Neural crest cell (in vitro differentiated cells): ENCODE results near the gene ZNF438. TPM values are rescaled to one million over a fixed set of nuclear protein-coding genes. Genes with fewer than 3 reads are reported as not detected.

Experiments
- DNase-seq: peaks from one replicate; pipeline ENCODE4 v3.0.0; 2021; ENCODE audit warnings: low read depth, mixed read lengths, low spot score
- H3K27ac Mint-ChIP-seq: one replicate; pipeline ENCODE4 v1.8.0; 2021; ENCODE audit warnings: mild to moderate bottlenecking, mixed read lengths; ENCODE audit not compliant: unreplicated experiment
- H3K27me3 Mint-ChIP-seq: 2 replicates; pipeline ENCODE4 v1.8.0; 2021; ENCODE audit warnings: low read depth, mild to moderate bottlenecking, mixed read lengths
- H3K36me3 Mint-ChIP-seq: 2 replicates; pipeline ENCODE4 v1.8.0; 2021; ENCODE audit warnings: low read depth, mild to moderate bottlenecking, mixed read lengths
- H3K4me1 Mint-ChIP-seq: 2 replicates; pipeline ENCODE4 v1.8.0; 2021; ENCODE audit warnings: mixed read lengths
- H3K4me3 Mint-ChIP-seq: one replicate; pipeline ENCODE4 v1.8.0; 2021; ENCODE audit warnings: mild to moderate bottlenecking, mixed read lengths
- H3K9me3 Mint-ChIP-seq: 2 replicates; pipeline ENCODE4 v1.8.0; 2021; ENCODE audit warnings: mixed read lengths
- CTCF ChIP-seq: fragments of 200-600 bp; sonication (generic); conservative IDR thresholded peaks from 2 replicates; pipeline ENCODE4 v1.5.0; 2021; ENCODE audit warnings: antibody characterized with exemption, mild to moderate bottlenecking
- total RNA-seq: library from RNA; stranded (reverse); gene quantifications from 2 replicates; pipeline ENCODE4 v1.2.1, GENCODE V29; 2021

Gene ZNF438
- total RNA-seq, 1 donor from 2014 or later: 3.5 TPM

- Mint-ChIP-seq H3K27me3 (no peaks in the 10 kb centered on the region), H3K4me3 (no peak overlapping the region), H3K4me1 (peaks cover 25% of the 10 kb centered on the region), H3K9me3 (peaks cover 4% of the 10 kb centered on the region), H3K36me3 (no peaks in the 10 kb centered on the region), H3K27ac (peak overlapping the region; percentile 27)
- TF ChIP-seq CTCF: no peak
- DNase-seq: no peak
Measured at GRCh38 chr10:30974355-30974754, 57.3 kb downstream of the ZNF438 start.

- no peak for TF ChIP-seq CTCF
- Mint-ChIP-seq H3K9me3 (no peaks in the 10 kb centered on the region), H3K27ac (peak overlapping the region; percentile 90), H3K36me3 (no peaks in the 10 kb centered on the region), H3K4me1 (peaks cover 28% of the 10 kb centered on the region), H3K4me3 (no peak overlapping the region), H3K27me3 (no peaks in the 10 kb centered on the region)
- DNase-seq: no peak
Measured at GRCh38 chr10:30973737-30974136, 57.9 kb downstream of the ZNF438 start.

- no peak for DNase-seq
- Mint-ChIP-seq H3K4me1 (peaks cover 45% of the 10 kb centered on the region), H3K9me3 (no peaks in the 10 kb centered on the region), H3K27ac (no peak overlapping the region), H3K27me3 (no peaks in the 10 kb centered on the region), H3K4me3 (no peak overlapping the region), H3K36me3 (no peaks in the 10 kb centered on the region)
- no peak for TF ChIP-seq CTCF
Measured at GRCh38 chr10:30970760-30971460, 60.8 kb downstream of the ZNF438 start.

- Mint-ChIP-seq H3K36me3 (no peaks in the 10 kb centered on the region), H3K9me3 (no peaks in the 10 kb centered on the region), H3K4me1 (peaks cover 43% of the 10 kb centered on the region), H3K27ac (no peak overlapping the region), H3K4me3 (no peak overlapping the region), H3K27me3 (no peaks in the 10 kb centered on the region)
- DNase-seq: no peak
- TF ChIP-seq CTCF: no peak
Measured at GRCh38 chr10:30968711-30969110, 63.0 kb downstream of the ZNF438 start.

GRCh38 chr10:30967650-30968410 is 63.8 kb downstream of the ZNF438 start:
- no peak for TF ChIP-seq CTCF
- peak overlapping the region; percentile 60 for H3K4me3 Mint-ChIP-seq
- no peaks in the 10 kb centered on the region for H3K36me3 Mint-ChIP-seq
- no peak for DNase-seq
- no peaks in the 10 kb centered on the region for H3K9me3 Mint-ChIP-seq
- H3K27ac Mint-ChIP-seq: peak overlapping the region; percentile 98
- no peaks in the 10 kb centered on the region for H3K27me3 Mint-ChIP-seq
- H3K4me1 Mint-ChIP-seq: peaks cover 34% of the 10 kb centered on the region
